Measurements from ENCODE around the gene CCDC12. TPM values are rescaled to one million over a fixed set of nuclear protein-coding genes. Genes with fewer than 3 reads are reported as not detected.

The CCDC12 gene
- polyA plus RNA-seq, 4 donors, result 59.7 to 84.5 (median 76.0) TPM

DNA sequence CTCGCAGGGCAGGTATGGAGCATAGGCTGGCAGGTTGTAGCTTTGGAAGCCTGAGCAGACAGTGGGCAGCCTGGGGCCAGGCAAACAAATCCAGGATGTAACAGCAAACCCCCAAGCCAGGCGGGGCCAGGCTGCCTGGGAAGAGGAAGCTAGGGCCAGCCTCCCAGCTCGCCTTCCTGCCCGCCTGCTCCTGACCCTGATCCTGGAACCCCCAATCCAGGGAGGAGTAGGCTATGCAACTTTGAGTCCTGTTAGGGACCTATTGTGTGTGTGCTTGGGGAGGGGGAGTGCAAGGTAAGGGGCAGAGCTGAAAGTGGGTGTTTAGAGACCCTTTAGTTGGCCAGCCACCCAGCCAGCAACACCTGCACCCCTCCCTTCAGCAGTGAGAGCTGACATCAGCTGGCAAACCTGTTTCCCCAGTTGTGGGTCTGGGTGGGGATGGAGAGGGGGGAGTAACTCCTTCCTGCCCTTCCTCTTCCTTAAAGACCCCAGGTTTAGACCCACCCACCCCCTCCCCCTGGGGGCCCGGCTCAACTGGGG, 5.5 kb upstream of the CCDC12 start:
- Histone ChIP-seq H3K9me3 (ENCODE audit: control insufficient read depth in 2 of 2, insufficient read depth in 1 of 2, low read depth in 1 of 2, low read length in 1 of 2) (no peaks in the 10 kb centered on the region), H3K27ac (ENCODE audit: low read depth in 1 of 3, low read length in 2 of 3) (peak overlapping the region in 2 of 3 donors; percentile 38 to 42), H3K36me3 (ENCODE audit: control insufficient read depth in 3 of 3, insufficient read depth in 2 of 3, low read depth in 1 of 3, low read length in 3 of 3) (peaks cover 0 to 20% (median 0%) of the 10 kb centered on the region in 3 donors), H3K4me3 (ENCODE audit: low read depth in 1 of 3, low read length in 3 of 3) (peak overlapping the region in 1 of 3 donors; percentile 5), H3K4me1 (ENCODE audit: control insufficient read depth in 3 of 3, insufficient read depth in 2 of 3, low read depth in 1 of 3, low read length in 2 of 3) (peaks cover 3 to 37% (median 8%) of the 10 kb centered on the region in 3 donors), H3K27me3 (ENCODE audit: control insufficient read depth in 3 of 3, insufficient read depth in 3 of 3, low read length in 3 of 3) (no peaks in the 10 kb centered on the region)
- FAIRE-seq (no peak), DNase-seq (peak; percentile 36 to 71)
- WGBS, 3 donors, result 11 to 33% (median 27%) methylated on average over 5 of the region's 5 CpGs

DNA sequence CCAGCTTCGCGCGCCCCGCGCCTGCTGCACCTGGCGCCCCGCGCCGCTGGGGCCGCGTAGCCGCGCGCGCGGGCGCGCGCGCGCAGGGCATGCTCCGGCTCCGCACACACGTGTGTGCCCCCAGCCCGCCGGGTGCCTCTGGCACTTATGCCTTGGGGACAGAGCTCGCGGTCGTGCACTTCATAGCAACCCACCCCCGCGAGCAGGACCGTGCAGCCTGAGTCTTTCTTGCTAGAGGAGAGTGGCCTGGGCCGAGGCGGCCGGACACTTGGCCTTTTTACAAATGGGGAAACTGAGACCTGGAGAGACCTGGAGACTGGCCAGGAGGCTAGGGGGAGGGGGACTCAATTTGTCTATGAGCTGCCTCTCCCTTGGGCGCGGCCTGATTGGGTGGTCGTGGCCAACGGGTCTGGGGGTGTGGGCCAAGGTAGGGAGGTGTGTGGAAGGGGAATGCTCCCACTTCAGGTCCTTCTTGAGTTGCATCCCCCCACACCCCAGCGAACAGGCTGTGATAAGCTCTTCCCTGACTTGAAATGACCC, 3.5 kb upstream of the CCDC12 start:
- WGBS, 3 donors, result 0 to 2% (median 1%) methylated on average over 28 to 40 of the region's 40 CpGs

DNA sequence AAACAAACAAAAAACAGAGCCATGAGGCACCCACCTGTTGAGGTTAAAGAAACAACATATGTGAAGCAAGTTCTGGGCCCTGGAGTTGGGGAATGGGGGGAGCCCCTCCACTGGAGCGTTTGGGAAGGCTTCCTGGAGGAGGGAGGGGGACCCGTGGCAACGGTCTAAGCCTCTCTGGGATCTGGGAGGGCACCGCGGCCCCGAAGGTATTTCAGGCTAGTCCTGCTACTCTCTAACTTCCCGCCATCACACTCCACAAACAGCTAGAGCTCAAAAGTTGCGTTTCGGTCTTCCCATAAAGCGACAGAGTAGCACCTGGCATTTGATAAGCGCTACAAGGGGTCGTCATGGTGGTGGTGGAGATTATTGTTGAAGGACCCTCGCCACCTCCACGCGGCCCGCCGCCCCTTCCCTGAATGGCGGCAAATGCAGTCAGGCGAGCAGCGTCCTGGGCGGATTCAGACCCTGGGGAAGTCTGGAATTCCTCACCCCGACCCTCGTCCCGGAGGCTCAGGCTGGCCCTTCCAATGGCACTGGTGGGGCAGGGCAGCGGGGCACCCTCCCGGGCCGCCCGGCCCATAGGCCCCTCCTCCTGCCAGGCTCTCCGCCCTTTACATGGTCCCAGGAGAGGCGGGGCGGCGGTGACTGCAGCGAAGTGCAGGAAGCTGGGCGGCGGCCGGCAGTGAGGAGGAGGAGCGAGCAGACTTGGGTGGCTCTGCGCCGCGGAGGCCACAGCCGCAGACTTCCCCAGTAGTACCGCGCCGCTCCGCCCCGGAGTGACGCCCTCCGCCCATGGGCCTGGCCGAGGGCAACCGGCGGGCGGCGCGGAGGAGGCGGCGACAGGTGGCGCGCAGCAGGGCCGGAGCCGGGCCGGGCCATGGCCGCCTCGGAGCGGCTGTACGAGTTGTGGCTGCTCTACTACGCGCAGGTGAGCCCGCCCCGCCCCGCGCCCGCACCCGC, 2.7 kb upstream of the CCDC12 start, which contains the start of gene NBEAL2:
Gene NBEAL2, plus strand, starts transcription at position 682 of the 960 bp plus-strand sequence. Its CDS starts 196 bp downstream, at position 878.
- no peak for FAIRE-seq
- peak; percentile 96 to 97 for DNase-seq
- Histone ChIP-seq H3K27me3 (ENCODE audit: control insufficient read depth in 3 of 3, insufficient read depth in 3 of 3, low read length in 3 of 3) (no peaks in the 10 kb centered on the region), H3K9me3 (ENCODE audit: control insufficient read depth in 2 of 2, insufficient read depth in 1 of 2, low read depth in 1 of 2, low read length in 1 of 2) (no peaks in the 10 kb centered on the region), H3K27ac (ENCODE audit: low read depth in 1 of 3, low read length in 2 of 3) (peak within 1 kb of the TSS; percentile 65 to 93 (median 91)), H3K4me3 (ENCODE audit: low read depth in 1 of 3, low read length in 3 of 3) (peak within 1 kb of the TSS; percentile 73 to 89 (median 76)), H3K4me1 (ENCODE audit: control insufficient read depth in 3 of 3, insufficient read depth in 2 of 3, low read depth in 1 of 3, low read length in 2 of 3) (peaks cover 2 to 31% (median 12%) of the 10 kb centered on the region in 3 donors), H3K36me3 (ENCODE audit: control insufficient read depth in 3 of 3, insufficient read depth in 2 of 3, low read depth in 1 of 3, low read length in 3 of 3) (peaks cover 0 to 4% (median 4%) of the 10 kb centered on the region in 3 donors)
- WGBS, 3 donors, result 0 to 1% (median 0%) methylated on average over 35 to 73 of the region's 73 CpGs

More for the DNA sequence above, 3.5 kb upstream of the CCDC12 start:
- Histone ChIP-seq H3K27ac (ENCODE audit: low read depth in 1 of 3, low read length in 2 of 3) (peak overlapping the region; percentile 32 to 93 (median 38)), H3K4me1 (ENCODE audit: control insufficient read depth in 3 of 3, insufficient read depth in 2 of 3, low read depth in 1 of 3, low read length in 2 of 3) (peaks cover 0 to 30% (median 5%) of the 10 kb centered on the region in 3 donors), H3K36me3 (ENCODE audit: control insufficient read depth in 3 of 3, insufficient read depth in 2 of 3, low read depth in 1 of 3, low read length in 3 of 3) (peaks cover 0 to 7% (median 0%) of the 10 kb centered on the region in 3 donors), H3K4me3 (ENCODE audit: low read depth in 1 of 3, low read length in 3 of 3) (peak overlapping the region; percentile 58 to 76 (median 73)), H3K9me3 (ENCODE audit: control insufficient read depth in 2 of 2, insufficient read depth in 1 of 2, low read depth in 1 of 2, low read length in 1 of 2) (no peaks in the 10 kb centered on the region), H3K27me3 (ENCODE audit: control insufficient read depth in 3 of 3, insufficient read depth in 3 of 3, low read length in 3 of 3) (no peaks in the 10 kb centered on the region)
- FAIRE-seq (no peak), DNase-seq (no peak)

DNA sequence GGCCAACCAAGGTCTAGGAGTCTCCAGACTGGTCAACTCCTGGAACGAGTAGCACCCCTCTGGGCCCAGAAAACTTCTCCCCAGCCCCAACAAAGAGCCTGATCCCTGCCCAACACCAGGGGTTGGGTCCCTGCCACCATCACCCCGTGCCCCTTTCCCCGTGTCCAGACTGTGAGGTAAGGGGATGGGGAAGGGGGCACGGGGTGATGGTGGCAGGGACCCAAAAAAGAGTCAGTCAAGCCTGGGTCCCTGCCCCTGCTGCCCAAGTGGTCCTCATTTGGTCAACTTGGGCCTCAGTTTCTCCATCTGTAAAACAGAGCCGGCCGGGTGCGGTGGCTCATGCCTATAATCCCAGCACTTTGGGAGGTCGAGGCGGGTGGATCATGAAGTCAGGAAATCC, 1.8 kb upstream of the CCDC12 start:
- H3K27me3 ChIP-seq (ENCODE audit: control insufficient read depth in 3 of 3, insufficient read depth in 3 of 3, low read length in 3 of 3), result no peaks in the 10 kb centered on the region
- no peak for FAIRE-seq
- peaks cover 0 to 4% (median 3%) of the 10 kb centered on the region in 3 donors for H3K36me3 ChIP-seq (ENCODE audit: control insufficient read depth in 3 of 3, insufficient read depth in 2 of 3, low read depth in 1 of 3, low read length in 3 of 3)
- H3K4me1 ChIP-seq (ENCODE audit: control insufficient read depth in 3 of 3, insufficient read depth in 2 of 3, low read depth in 1 of 3, low read length in 2 of 3), result peaks cover 2 to 35% (median 14%) of the 10 kb centered on the region in 3 donors
- WGBS, 3 donors, result 75 to 89% (median 84%) methylated on average over 9 of the region's 9 CpGs
- DNase-seq, result no peak
- no peaks in the 10 kb centered on the region for H3K9me3 ChIP-seq (ENCODE audit: control insufficient read depth in 2 of 2, insufficient read depth in 1 of 2, low read depth in 1 of 2, low read length in 1 of 2)
- H3K4me3 ChIP-seq (ENCODE audit: low read depth in 1 of 3, low read length in 3 of 3), result no peak overlapping the region
- H3K27ac ChIP-seq (ENCODE audit: low read depth in 1 of 3, low read length in 2 of 3), result peak overlapping the region in 1 of 3 donors; percentile 13

DNA sequence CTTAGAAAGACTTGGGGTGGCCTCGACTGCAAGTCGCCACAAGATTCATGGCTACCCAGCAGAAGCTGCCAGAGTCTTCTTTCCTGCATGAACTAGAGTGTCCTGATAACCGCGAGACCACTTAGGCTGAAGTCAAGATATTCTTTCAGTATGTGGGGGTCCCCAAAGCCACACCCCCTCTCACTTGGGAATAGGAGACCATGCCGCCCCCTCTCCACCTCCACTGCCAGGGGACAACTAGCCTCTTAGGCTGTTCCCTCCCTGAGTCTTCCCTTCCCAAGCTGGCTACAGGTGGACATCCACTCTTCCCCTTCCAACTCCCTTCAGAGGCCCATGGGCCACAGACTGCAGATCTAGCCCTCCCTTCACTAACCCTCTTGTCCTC, 1.3 kb upstream of the CCDC12 start:
- WGBS, 3 donors, result 95 to 98% (median 98%) methylated on average over 5 of the region's 5 CpGs
- peak overlapping the region in 2 of 3 donors; percentile 7 to 25 for H3K27ac ChIP-seq (ENCODE audit: low read depth in 1 of 3, low read length in 2 of 3)
- DNase-seq, result no peak
- no peak overlapping the region for H3K4me3 ChIP-seq (ENCODE audit: low read depth in 1 of 3, low read length in 3 of 3)
- H3K9me3 ChIP-seq (ENCODE audit: control insufficient read depth in 2 of 2, insufficient read depth in 1 of 2, low read depth in 1 of 2, low read length in 1 of 2), result no peaks in the 10 kb centered on the region
- H3K36me3 ChIP-seq (ENCODE audit: control insufficient read depth in 3 of 3, insufficient read depth in 2 of 3, low read depth in 1 of 3, low read length in 3 of 3), result peaks cover 0 to 4% (median 3%) of the 10 kb centered on the region in 3 donors
- no peak for FAIRE-seq
- H3K27me3 ChIP-seq (ENCODE audit: control insufficient read depth in 3 of 3, insufficient read depth in 3 of 3, low read length in 3 of 3), result no peaks in the 10 kb centered on the region
- H3K4me1 ChIP-seq (ENCODE audit: control insufficient read depth in 3 of 3, insufficient read depth in 2 of 3, low read depth in 1 of 3, low read length in 2 of 3), result peaks cover 2 to 35% (median 14%) of the 10 kb centered on the region in 3 donors

DNA sequence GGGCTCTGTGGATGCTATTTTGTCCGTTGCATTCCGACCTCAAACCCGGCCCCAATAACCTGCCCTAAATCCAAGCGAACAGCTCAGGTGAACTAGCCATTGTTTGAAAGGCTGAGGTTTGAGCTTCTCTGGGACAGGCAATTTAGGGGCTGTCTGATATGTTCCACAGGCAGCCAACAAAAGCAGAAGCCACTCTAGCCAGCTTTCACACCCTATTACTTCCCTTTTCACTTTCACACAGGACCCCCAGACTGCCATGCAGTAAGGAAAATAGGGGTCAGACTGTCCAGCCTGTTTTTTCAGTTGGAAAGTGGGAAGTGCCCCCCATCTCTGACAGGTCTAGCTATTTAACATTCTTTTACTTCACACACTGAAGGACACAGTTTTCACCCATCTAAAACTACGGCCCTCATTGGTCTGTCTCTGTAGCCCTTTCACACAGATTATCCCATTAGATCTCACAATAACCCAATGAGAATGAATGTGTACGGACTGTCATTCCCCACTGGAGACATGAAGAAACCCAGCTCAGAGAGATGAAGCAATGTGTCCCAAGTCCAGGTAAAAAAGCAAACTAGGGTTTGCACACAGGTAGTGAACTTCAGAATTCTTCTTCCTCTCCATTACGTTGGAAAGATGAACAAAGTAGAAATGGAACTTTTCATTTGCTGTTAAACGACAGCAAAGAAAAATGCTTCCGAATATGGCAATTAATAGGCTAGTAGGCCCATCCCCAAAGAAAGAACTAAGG, 1.9 kb downstream of the CCDC12 start:
- Histone ChIP-seq H3K4me3 (ENCODE audit: low read depth in 1 of 3, low read length in 3 of 3) (peak overlapping the region in 1 of 3 donors; percentile 7), H3K9me3 (ENCODE audit: control insufficient read depth in 2 of 2, insufficient read depth in 1 of 2, low read depth in 1 of 2, low read length in 1 of 2) (no peaks in the 10 kb centered on the region), H3K27ac (ENCODE audit: low read depth in 1 of 3, low read length in 2 of 3) (peak overlapping the region; percentile 6 to 53 (median 41)), H3K4me1 (ENCODE audit: control insufficient read depth in 3 of 3, insufficient read depth in 2 of 3, low read depth in 1 of 3, low read length in 2 of 3) (peaks cover 11 to 43% (median 23%) of the 10 kb centered on the region in 3 donors), H3K27me3 (ENCODE audit: control insufficient read depth in 3 of 3, insufficient read depth in 3 of 3, low read length in 3 of 3) (no peaks in the 10 kb centered on the region), H3K36me3 (ENCODE audit: control insufficient read depth in 3 of 3, insufficient read depth in 2 of 3, low read depth in 1 of 3, low read length in 3 of 3) (peaks cover 0 to 20% (median 4%) of the 10 kb centered on the region in 3 donors)
- no peak for FAIRE-seq
- WGBS, 3 donors, result 67 to 73% (median 69%) methylated on average over 9 of the region's 9 CpGs
- peak in 1 of 2 donors; percentile 67 for DNase-seq

DNA sequence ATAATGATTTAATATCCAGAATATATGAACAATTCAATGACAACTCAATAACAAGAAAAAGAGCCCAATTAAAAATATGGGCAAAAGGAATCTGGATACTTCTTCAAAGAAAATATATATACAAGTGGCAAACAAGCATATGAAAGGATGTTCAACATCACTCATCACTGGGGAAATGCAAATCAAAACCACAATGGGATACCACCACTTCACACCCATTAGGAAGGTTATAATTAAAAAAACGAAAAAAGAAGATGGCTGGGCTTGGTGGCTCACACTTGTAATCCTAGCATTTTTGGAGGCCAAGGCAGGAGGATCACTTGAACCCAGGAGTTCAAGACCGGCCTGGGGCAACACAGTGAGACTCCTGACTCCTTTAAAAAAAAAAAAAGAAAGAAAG, 4.1 kb downstream of the CCDC12 start:
- WGBS, 3 donors, result 75 to 87% (median 77%) methylated on average over 2 of the region's 2 CpGs
- Histone ChIP-seq H3K27me3 (ENCODE audit: control insufficient read depth in 3 of 3, insufficient read depth in 3 of 3, low read length in 3 of 3) (no peaks in the 10 kb centered on the region), H3K4me1 (ENCODE audit: control insufficient read depth in 3 of 3, insufficient read depth in 2 of 3, low read depth in 1 of 3, low read length in 2 of 3) (peaks cover 17 to 50% (median 21%) of the 10 kb centered on the region in 3 donors), H3K27ac (ENCODE audit: low read depth in 1 of 3, low read length in 2 of 3) (no peak overlapping the region), H3K4me3 (ENCODE audit: low read depth in 1 of 3, low read length in 3 of 3) (no peak overlapping the region), H3K36me3 (ENCODE audit: control insufficient read depth in 3 of 3, insufficient read depth in 2 of 3, low read depth in 1 of 3, low read length in 3 of 3) (peaks cover 0 to 38% (median 4%) of the 10 kb centered on the region in 3 donors), H3K9me3 (ENCODE audit: control insufficient read depth in 2 of 2, insufficient read depth in 1 of 2, low read depth in 1 of 2, low read length in 1 of 2) (no peaks in the 10 kb centered on the region)
- DNase-seq (no peak), FAIRE-seq (no peak)

All from small intestine (tissue), 7 donors.